NT2/D1 (cell line): ENCODE results near the gene SUB1.

Experiments used
- SUZ12 ChIP-seq: IDR thresholded peaks from 2 replicates; pipeline ENCODE4 v1.6.1; 2011; ENCODE audit not compliant: insufficient read length, insufficient read depth; ENCODE audit errors: extremely low read depth
- YY1 ChIP-seq: IDR thresholded peaks from 2 replicates; pipeline ENCODE4 v1.6.1; 2011; ENCODE audit not compliant: insufficient read length, insufficient read depth
- ZNF274 ChIP-seq: IDR thresholded peaks from 2 replicates; pipeline ENCODE4 v1.6.1; 2011; ENCODE audit warnings: mild to moderate bottlenecking, low read depth, low read length

- TF ChIP-seq ZNF274, result no peak
- TF ChIP-seq YY1, result peak; percentile 29
- TF ChIP-seq SUZ12, result no peak
Observed at GRCh38 chr5:32585446-32586275, at the start of gene SUB1.
